ENCODE data around the gene VGF. TPM values are rescaled to one million over a fixed set of nuclear protein-coding genes. Genes with fewer than 3 reads are reported as not detected.
A peak's percentile ranks its signal among the peaks of the same experiment; 100 is the strongest.
"Not testable (repeated sequence)": the region's sequence is repeated elsewhere in the genome, so short reads cannot be mapped to it uniquely, and the experiment has no call there.

The VGF gene
- total RNA-seq, 1 donor from 2014 or later: 4.2 TPM

- Mint-ChIP-seq H3K9me3 (no peaks in the 10 kb centered on the region), H3K36me3 (no peaks in the 10 kb centered on the region), H3K4me3 (no peak overlapping the region), H3K4me1 (ENCODE audit: unreplicated experiment) (peaks cover 36% of the 10 kb centered on the region), H3K27ac (peak overlapping the region; percentile 70), H3K27me3 (peaks cover 11% of the 10 kb centered on the region)
- TF ChIP-seq CTCF (conservative IDR thresholded peaks at IDR 0.05): no peak
- DNase-seq (ENCODE audit: extremely low spot score, unreplicated experiment): no peak
Observed at GRCh38 chr7:101137651-101138212, 27.6 kb downstream of the VGF start.

- H3K4me1 Mint-ChIP-seq (ENCODE audit: unreplicated experiment): peaks cover 26% of the 10 kb centered on the region
- no peak overlapping the region for H3K4me3 Mint-ChIP-seq
- DNase-seq (ENCODE audit: extremely low spot score, unreplicated experiment): no peak
- H3K9me3 Mint-ChIP-seq: no peaks in the 10 kb centered on the region
- H3K27ac Mint-ChIP-seq: peak overlapping the region; percentile 32
- H3K36me3 Mint-ChIP-seq: no peaks in the 10 kb centered on the region
- H3K27me3 Mint-ChIP-seq: peaks cover 14% of the 10 kb centered on the region
- no peak for TF ChIP-seq CTCF (conservative IDR thresholded peaks at IDR 0.05)
Observed at GRCh38 chr7:101134399-101134980, 30.9 kb downstream of the VGF start.

GRCh38 chr7:101133621-101134398 is 31.6 kb downstream of the VGF start:
- Mint-ChIP-seq H3K4me1 (ENCODE audit: unreplicated experiment) (peaks cover 26% of the 10 kb centered on the region), H3K27me3 (peaks cover 14% of the 10 kb centered on the region), H3K9me3 (no peaks in the 10 kb centered on the region), H3K27ac (peak overlapping the region; percentile 69), H3K4me3 (no peak overlapping the region), H3K36me3 (no peaks in the 10 kb centered on the region)
- no peak for DNase-seq (ENCODE audit: extremely low spot score, unreplicated experiment)
- no peak for TF ChIP-seq CTCF (conservative IDR thresholded peaks at IDR 0.05)

- not testable (repeated sequence) for H3K36me3 Mint-ChIP-seq; H3K4me3 Mint-ChIP-seq; DNase-seq (ENCODE audit: extremely low spot score, unreplicated experiment); H3K27ac Mint-ChIP-seq; H3K9me3 Mint-ChIP-seq
- peaks cover 18% of the 10 kb centered on the region for H3K27me3 Mint-ChIP-seq
- H3K4me1 Mint-ChIP-seq (ENCODE audit: unreplicated experiment): peaks cover 18% of the 10 kb centered on the region
Observed at GRCh38 chr7:101132626-101133600, 32.5 kb downstream of the VGF start.

- H3K36me3 Mint-ChIP-seq: no peaks in the 10 kb centered on the region
Observed at GRCh38 chr7:101129603-101130117, 35.7 kb downstream of the VGF start.

More at GRCh38 chr7:101129603-101130117, 35.7 kb downstream of the VGF start:
- no peak overlapping the region for H3K27ac Mint-ChIP-seq
- no peaks in the 10 kb centered on the region for H3K9me3 Mint-ChIP-seq
- peaks cover 20% of the 10 kb centered on the region for H3K27me3 Mint-ChIP-seq
- H3K4me3 Mint-ChIP-seq: no peak overlapping the region
- no peak for DNase-seq (ENCODE audit: extremely low spot score, unreplicated experiment)
- peaks cover 34% of the 10 kb centered on the region for H3K4me1 Mint-ChIP-seq (ENCODE audit: unreplicated experiment)
- no peak for TF ChIP-seq CTCF (conservative IDR thresholded peaks at IDR 0.05)
